HL-60/S4 treated with phorbol 12-myristate 13-acetate at 8.2 ng/mL for 4 days and 3 days (cell line): ENCODE measurements around the gene DLEC1.
"Not testable (repeated sequence)": the region's sequence is repeated elsewhere in the genome, so short reads cannot be mapped to it uniquely, and the experiment has no call there.

Experiments
- in situ Hi-C: fragments of 300-500 bp; cut with MboI; formaldehyde crosslinking; loops from 2 replicates; pipeline ENCODE4 v1.15.0; 2022; ENCODE audit warnings: low sequenced_read_pairs

The DLEC1 gene

GRCh38 chr3:38152609-38153008 is 113.6 kb downstream of the DLEC1 start:
- in situ Hi-C loops: no loop called here

GRCh38 chr3:38153221-38153620 is 114.2 kb downstream of the DLEC1 start:
- in situ Hi-C loops: no loop called here

- in situ Hi-C loops: no loop called here
Observed at GRCh38 chr3:38154033-38154494, 115.1 kb downstream of the DLEC1 start.

GRCh38 chr3:38154625-38155255 is 115.7 kb downstream of the DLEC1 start:
- in situ Hi-C loops: no loop called here

GRCh38 chr3:38155825-38156224 is 116.8 kb downstream of the DLEC1 start:
- in situ Hi-C loops: no loop called here

GRCh38 chr3:38157117-38157516 is 118.1 kb downstream of the DLEC1 start:
- in situ Hi-C loops: no loop called here

GRCh38 chr3:38157595-38157994 is 118.6 kb downstream of the DLEC1 start:
- in situ Hi-C loops: no loop called here

GRCh38 chr3:38158472-38158871 is 119.5 kb downstream of the DLEC1 start:
- in situ Hi-C loops: no loop called here

GRCh38 chr3:38160704-38161103 is 121.7 kb downstream of the DLEC1 start:
- in situ Hi-C loops: not testable (repeated sequence)

GRCh38 chr3:38163117-38163840 is 124.3 kb downstream of the DLEC1 start:
- in situ Hi-C loops: no loop called here

GRCh38 chr3:38163841-38164642 is 125.0 kb downstream of the DLEC1 start:
- in situ Hi-C loops: no loop called here

GRCh38 chr3:38164643-38164951 is 125.6 kb downstream of the DLEC1 start:
- in situ Hi-C loops: no loop called here

- in situ Hi-C loops: no loop called here
Observed at GRCh38 chr3:38164952-38165721, 126.1 kb downstream of the DLEC1 start, which contains the start of gene OXSR1. TSS of gene OXSR1 (plus strand) at chr3:38165537. CDS start at chr3:38165877, 340 bp downstream.

GRCh38 chr3:38165722-38166387 is 126.8 kb downstream of the DLEC1 start:
- in situ Hi-C loops: no loop called here

GRCh38 chr3:38167591-38167990 is 128.6 kb downstream of the DLEC1 start:
- in situ Hi-C loops: no loop called here

GRCh38 chr3:38168151-38169026 is 129.4 kb downstream of the DLEC1 start:
- in situ Hi-C loops: no loop called here

GRCh38 chr3:38169027-38169317 is 130.0 kb downstream of the DLEC1 start:
- in situ Hi-C loops: no loop called here

- in situ Hi-C loops: no loop called here
Observed at GRCh38 chr3:38170722-38171121, 131.7 kb downstream of the DLEC1 start.

GRCh38 chr3:38171622-38172021 is 132.6 kb downstream of the DLEC1 start:
- in situ Hi-C loops: no loop called here
